OCI-LY3 (cell line): Measurements from ENCODE around the gene MAPKAP1.

ENCODE experiments used
- CTCF ChIP-seq: fragments of 200-600, 300-600 bp; sonication (generic); IDR thresholded peaks from 2 replicates; pipeline ENCODE4 v1.5.1; 2014; ENCODE audit warnings: antibody characterized with exemption, low read length, low read depth
- EZH2phosphoT487 ChIP-seq: fragments of 200-600 bp; shearing (Covaris generic); IDR thresholded peaks from 2 replicates; pipeline ENCODE4 v1.6.1; 2018; ENCODE audit warnings: antibody characterized with exemption, mixed run types, low read depth

GRCh38 chr9:125527471-125528002, 179.5 kb downstream of the MAPKAP1 start:
- TF ChIP-seq CTCF (no peak), EZH2phosphoT487 (no peak)
